Measurements from ENCODE around the gene UNC79.

GRCh38 chr14:93638790-93639189 is 208.1 kb downstream of the UNC79 start:
- TF ChIP-seq ZNF449 (tag by site-specific recombination; IDR thresholded peaks at IDR 0.05) (no peak), TRIM28 (IDR thresholded peaks at IDR 0.05; ENCODE audit: borderline replicate concordance, low read length) (no peak), REST (tag by site-specific recombination; IDR thresholded peaks at IDR 0.05) (no peak), SETDB1 (IDR thresholded peaks at IDR 0.05; ENCODE audit: insufficient read length, low read length) (no peak), SP3 (tag by site-specific recombination; IDR thresholded peaks at IDR 0.05) (no peak), CTCF (tag by site-specific recombination; IDR thresholded peaks at IDR 0.05) (no peak), ZNF555 (tag by site-specific recombination; conservative IDR thresholded peaks at IDR 0.05) (no peak)

Measured in HEK293 (cell line).